Body of pancreas (tissue), 4 donors: ENCODE data around the gene RNU1-1. TPM values are rescaled to one million over a fixed set of nuclear protein-coding genes. Genes with fewer than 3 reads are reported as not detected.
"Not testable (repeated sequence)": the region's sequence is repeated elsewhere in the genome, so short reads cannot be mapped to it uniquely, and the experiment has no call there.

Source experiments
- ATAC-seq: fragments of 150-250 bp; one replicate; pipeline ENCODE4 v1.9.1; 2016
- DNase-seq, 4 donors: peaks; one replicate each; pipeline ENCODE4 v3.0.0-alpha.2; 2019
- H3K27ac ChIP-seq, 4 donors: fragments of 200-600 bp; sonication (generic); 1 replicate in 3 of 4; 2 replicates in 1 of 4; pipeline versions ENCODE4 v1.5.1 to v1.6.1; 2016 to 2019; ENCODE audit warnings: mild to moderate bottlenecking in 1 of 4, mixed read lengths in 1 of 4, moderate library complexity in 1 of 4
- H3K27me3 ChIP-seq, 2 donors: fragments of 200-600 bp; sonication (generic); one replicate each; pipeline ENCODE4 v1.6.0; 2016; ENCODE audit warnings: mild to moderate bottlenecking in 1 of 2
- H3K36me3 ChIP-seq, 2 donors: fragments of 200-600 bp; sonication (generic); replicated peaks in 1 of 2; 2 replicates each; pipeline ENCODE4 v1.5.1; 2016; ENCODE audit warnings: low read depth in 2 of 2; ENCODE audit not compliant: insufficient read depth in 1 of 2
- H3K4me1 ChIP-seq: fragments of 200-600 bp; sonication (generic); one replicate; pipeline ENCODE4 v1.6.0; 2016
- H3K4me3 ChIP-seq, 2 donors: fragments of 200-600 bp; sonication (generic); 1 replicate in 1 of 2; 2 replicates in 1 of 2; pipeline ENCODE4 v1.5.1; 2016 to 2019
- H3K9me3 ChIP-seq, 3 donors: fragments of 200-600 bp; sonication (generic); 1 replicate in 2 of 3; 2 replicates in 1 of 3; pipeline ENCODE4 v1.5.1; 2016
- CTCF ChIP-seq, 7 experiments: fragments of 450-650 bp in 4 of 7; fragments of 200-600 bp in 3 of 7; sonication (generic) in 3 of 7; IDR thresholded peaks; one replicate each; pipeline ENCODE4 v1.5.1; 2016 to 2019; ENCODE audit warnings: antibody characterized with exemption in 7 of 7
- POLR2A ChIP-seq, 3 donors: fragments of 450-650 bp; IDR thresholded peaks; one replicate each; pipeline ENCODE4 v1.6.1; 2016; ENCODE audit warnings: antibody characterized with exemption in 3 of 3, mild to moderate bottlenecking in 2 of 3
- WGBS, 2 donors: methylation state at CpG; one replicate each; pipeline ENCODE4 v1.1.5; 2017; 5-methylcytosine and 5-hydroxymethylcytosine counted together
- intact Hi-C: fragments of 100-400 bp; cut with DNase I; formaldehyde crosslinking; loops from one replicate; pipeline ENCODE4 v1.15.1; 2023
- total RNA-seq, 2 donors: library from RNA; depleted of rRNA; stranded (reverse); fragments of >200 nt; gene quantifications; one replicate each; pipeline ENCODE4 v1.1.0, GENCODE V29; 2016

The RNU1-1 gene
- total RNA-seq, 2 donors from 2014 or later: under 0.01 to 15,479 TPM

- Histone ChIP-seq H3K27ac (no peak overlapping the region), H3K9me3 (no peaks in the 10 kb centered on the region), H3K4me1 (no peaks in the 10 kb centered on the region), H3K27me3 (no peaks in the 10 kb centered on the region), H3K36me3 (no peaks in the 10 kb centered on the region), H3K4me3 (no peak overlapping the region)
- WGBS, 2 donors: 94 to 98% methylated on average over 6 of the region's 8 CpGs
- intact Hi-C loops: no loop called here
- TF ChIP-seq CTCF (IDR thresholded peaks at IDR 0.05) (no peak), POLR2A (IDR thresholded peaks at IDR 0.05) (no peak)
- ATAC-seq (no peak), DNase-seq (no peak)
Observed at GRCh38 chr1:16484501-16484835, 29.6 kb downstream of the RNU1-1 start.

GRCh38 chr1:16483639-16484500 lies 30.2 kb downstream of the RNU1-1 start:
- H3K9me3 ChIP-seq, H3K4me3 ChIP-seq, H3K27ac ChIP-seq, intact Hi-C loops, H3K4me1 ChIP-seq, H3K27me3 ChIP-seq, H3K36me3 ChIP-seq, DNase-seq, ATAC-seq: not testable (repeated sequence)
- 91 to 92% methylated on average over 38 to 42 of the region's 45 CpGs for WGBS, 2 donors

GRCh38 chr1:16483146-16483545 lies 30.9 kb downstream of the RNU1-1 start:
- WGBS, 2 donors: 92 to 98% methylated on average over 17 to 26 of the region's 26 CpGs
- H3K27ac ChIP-seq, H3K4me1 ChIP-seq, H3K9me3 ChIP-seq, ATAC-seq, intact Hi-C loops, DNase-seq, H3K27me3 ChIP-seq, H3K4me3 ChIP-seq, H3K36me3 ChIP-seq: not testable (repeated sequence)

GRCh38 chr1:16478091-16478490 lies 36.0 kb downstream of the RNU1-1 start:
- no peaks in the 10 kb centered on the region for H3K36me3 ChIP-seq
- ATAC-seq: no peak
- intact Hi-C loops: no loop called here
- H3K27ac ChIP-seq: no peak overlapping the region
- no peak overlapping the region for H3K4me3 ChIP-seq
- no peaks in the 10 kb centered on the region for H3K4me1 ChIP-seq
- H3K9me3 ChIP-seq: no peaks in the 10 kb centered on the region
- no peaks in the 10 kb centered on the region for H3K27me3 ChIP-seq
- TF ChIP-seq POLR2A (IDR thresholded peaks at IDR 0.05) (no peak), CTCF (IDR thresholded peaks at IDR 0.05) (no peak)
- no peak for DNase-seq
- 95 to 97% methylated on average over 11 to 12 of the region's 12 CpGs for WGBS, 2 donors

- H3K27ac ChIP-seq, H3K36me3 ChIP-seq, H3K9me3 ChIP-seq, DNase-seq, H3K4me3 ChIP-seq, ATAC-seq, H3K4me1 ChIP-seq, intact Hi-C loops, H3K27me3 ChIP-seq: not testable (repeated sequence)
- 88 to 94% methylated on average over 19 to 25 of the region's 29 CpGs for WGBS, 2 donors
Observed at GRCh38 chr1:16475771-16476770, 38.0 kb downstream of the RNU1-1 start.

GRCh38 chr1:16474891-16475290 lies 39.2 kb downstream of the RNU1-1 start:
- 95 to 98% methylated on average over 2 of the region's 2 CpGs for WGBS, 2 donors
- intact Hi-C loops, ATAC-seq, H3K4me3 ChIP-seq, H3K27ac ChIP-seq, H3K27me3 ChIP-seq, H3K36me3 ChIP-seq, H3K4me1 ChIP-seq, DNase-seq, H3K9me3 ChIP-seq: not testable (repeated sequence)
